Hepatocyte (in vitro differentiated cells): Measurements from ENCODE around the gene TMEM138. TPM values are rescaled to one million over a fixed set of nuclear protein-coding genes. Genes with fewer than 3 reads are reported as not detected.

ENCODE experiments used
- DNase-seq: peaks from one replicate; pipeline ENCODE4 v3.0.0-alpha.2; 2016; ENCODE audit warnings: low spot score
- H2AFZ ChIP-seq: fragments of 200-600 bp; sonication (generic); 2 replicates; pipeline ENCODE4 v1.6.0; 2016; ENCODE audit warnings: antibody characterized with exemption, mild to moderate bottlenecking
- H3K27ac ChIP-seq: fragments of 200-600 bp; sonication (generic); 2 replicates; pipeline ENCODE4 v1.5.1; 2016; ENCODE audit warnings: mild to moderate bottlenecking
- H3K27me3 ChIP-seq: fragments of 200-600 bp; sonication (generic); 2 replicates; pipeline ENCODE4 v1.6.1; 2016
- H3K36me3 ChIP-seq: fragments of 200-600 bp; sonication (generic); replicated peaks from 2 replicates; pipeline ENCODE4 v1.5.1; 2016; ENCODE audit warnings: low read depth; ENCODE audit not compliant: insufficient read depth
- H3K4me1 ChIP-seq: fragments of 200-600 bp; sonication (generic); 2 replicates; pipeline ENCODE4 v1.5.1; 2016; ENCODE audit warnings: mild to moderate bottlenecking, moderate library complexity; ENCODE audit not compliant: insufficient read depth
- H3K4me2 ChIP-seq: fragments of 200-600 bp; sonication (generic); 2 replicates; pipeline ENCODE4 v1.6.0; 2016
- H3K4me3 ChIP-seq: fragments of 200-600 bp; sonication (generic); 2 replicates; pipeline ENCODE4 v1.5.1; 2016; ENCODE audit warnings: mild to moderate bottlenecking
- H3K79me2 ChIP-seq: fragments of 200-600 bp; sonication (generic); 2 replicates; pipeline ENCODE4 v1.6.0; 2017; ENCODE audit warnings: mild to moderate bottlenecking
- H3K9me2 ChIP-seq: fragments of 200-600 bp; sonication (generic); replicated peaks from 2 replicates; pipeline ENCODE4 v1.6.0; 2017; ENCODE audit warnings: mild to moderate bottlenecking; ENCODE audit not compliant: insufficient read depth
- H3K9me3 ChIP-seq: fragments of 200-600 bp; sonication (generic); 2 replicates; pipeline ENCODE4 v1.5.1; 2016; ENCODE audit warnings: low read depth, mild to moderate bottlenecking
- H4K20me1 ChIP-seq: fragments of 200-600 bp; sonication (generic); 2 replicates; pipeline ENCODE4 v1.6.0; 2016; ENCODE audit warnings: mild to moderate bottlenecking; ENCODE audit not compliant: insufficient read depth, poor library complexity, severe bottlenecking
- CTCF ChIP-seq: fragments of 200-600 bp; sonication (generic); IDR thresholded peaks from 2 replicates; pipeline ENCODE4 v1.5.1; 2016; ENCODE audit warnings: antibody characterized with exemption, mild to moderate bottlenecking; ENCODE audit not compliant: poor library complexity
- EZH2 ChIP-seq: fragments of 200-600 bp; sonication (generic); IDR thresholded peaks from 2 replicates; pipeline ENCODE4 v1.6.1; 2016; ENCODE audit warnings: antibody characterized with exemption, mild to moderate bottlenecking, borderline replicate concordance
- EZH2phosphoT487 ChIP-seq: fragments of 200-600 bp; sonication (generic); IDR thresholded peaks from one replicate; pipeline ENCODE4 v1.6.1; 2018; ENCODE audit warnings: antibody characterized with exemption, mild to moderate bottlenecking, low read depth, moderate library complexity; ENCODE audit not compliant: unreplicated experiment, severe bottlenecking
- WGBS: methylation state at CpG from one replicate; pipeline ENCODE4 v1.1.6; 2016; ENCODE audit warnings: low lambda C conversion rate; ENCODE audit errors: missing lambda C conversion rate; 5-methylcytosine and 5-hydroxymethylcytosine counted together
- polyA plus RNA-seq: library from polyadenylated mRNA; unstranded; fragments of >200 nt; fragmentation: Nextera tagmentation; extraction: Ambion mirVana; gene quantifications from 2 replicates; pipeline ENCODE4 v1.2.1, GENCODE V29; 2016
- total RNA-seq: library from RNA; depleted of rRNA; stranded (reverse); fragments of >200 nt; gene quantifications from 2 replicates; pipeline ENCODE4 v1.2.3, GENCODE V29; 2014

Gene TMEM138
- total and polyA plus RNA-seq, 2 experiments from 2014 or later, result 32.8 to 48.6 TPM

- H3K4me1 ChIP-seq, result no peaks in the 10 kb centered on the region
- H4K20me1 ChIP-seq, result no peaks in the 10 kb centered on the region
- TF ChIP-seq EZH2phosphoT487 (no peak), EZH2 (no peak), CTCF (no peak)
- H3K27me3 ChIP-seq, result no peaks in the 10 kb centered on the region
- H3K27ac ChIP-seq, result no peak overlapping the region
- H3K36me3 ChIP-seq, result no peaks in the 10 kb centered on the region
- no peaks in the 10 kb centered on the region for H3K9me3 ChIP-seq
- H3K4me2 ChIP-seq, result no peak overlapping the region
- no peak for DNase-seq
- 97% methylated on average over 2 of the region's 2 CpGs for WGBS
- H2AFZ ChIP-seq, result no peak overlapping the region
- H3K9me2 ChIP-seq, result no peaks in the 10 kb centered on the region
- H3K4me3 ChIP-seq, result no peak overlapping the region
- H3K79me2 ChIP-seq, result no peaks in the 10 kb centered on the region
These were observed 21.2 kb upstream of the TMEM138 start for GRCh38 chr11:61340979-61341378.

- Histone ChIP-seq H3K27ac (no peak overlapping the region), H3K4me3 (no peak overlapping the region), H3K79me2 (no peaks in the 10 kb centered on the region), H3K27me3 (no peaks in the 10 kb centered on the region), H3K4me1 (peaks cover 3% of the 10 kb centered on the region), H4K20me1 (no peaks in the 10 kb centered on the region), H3K36me3 (no peaks in the 10 kb centered on the region), H3K9me2 (no peaks in the 10 kb centered on the region), H3K4me2 (no peak overlapping the region), H2AFZ (no peak overlapping the region), H3K9me3 (no peaks in the 10 kb centered on the region)
- TF ChIP-seq EZH2phosphoT487 (no peak), CTCF (no peak), EZH2 (no peak)
- DNase-seq, result no peak
- 94% methylated on average over 4 of the region's 4 CpGs for WGBS
These were observed 20.5 kb upstream of the TMEM138 start for GRCh38 chr11:61341706-61342105.

GRCh38 chr11:61342207-61342803, 19.9 kb upstream of the TMEM138 start:
- WGBS, result 91% methylated on average over 13 of the region's 20 CpGs
- Histone ChIP-seq H4K20me1 (no peaks in the 10 kb centered on the region), H3K27me3 (no peaks in the 10 kb centered on the region), H3K4me3 (no peak overlapping the region), H3K9me2 (no peaks in the 10 kb centered on the region), H3K36me3 (no peaks in the 10 kb centered on the region), H3K27ac (no peak overlapping the region), H2AFZ (no peak overlapping the region), H3K79me2 (no peaks in the 10 kb centered on the region), H3K4me1 (peaks cover 3% of the 10 kb centered on the region), H3K4me2 (no peak overlapping the region), H3K9me3 (no peaks in the 10 kb centered on the region)
- no peak for DNase-seq
- no peak for TF ChIP-seq EZH2
- no peak for TF ChIP-seq CTCF
- no peak for TF ChIP-seq EZH2phosphoT487
